Measurements from ENCODE around the gene ITPRID2.
"Not testable (repeated sequence)": the region's sequence is repeated elsewhere in the genome, so short reads cannot be mapped to it uniquely, and the experiment has no call there.

Gene ITPRID2

DNA sequence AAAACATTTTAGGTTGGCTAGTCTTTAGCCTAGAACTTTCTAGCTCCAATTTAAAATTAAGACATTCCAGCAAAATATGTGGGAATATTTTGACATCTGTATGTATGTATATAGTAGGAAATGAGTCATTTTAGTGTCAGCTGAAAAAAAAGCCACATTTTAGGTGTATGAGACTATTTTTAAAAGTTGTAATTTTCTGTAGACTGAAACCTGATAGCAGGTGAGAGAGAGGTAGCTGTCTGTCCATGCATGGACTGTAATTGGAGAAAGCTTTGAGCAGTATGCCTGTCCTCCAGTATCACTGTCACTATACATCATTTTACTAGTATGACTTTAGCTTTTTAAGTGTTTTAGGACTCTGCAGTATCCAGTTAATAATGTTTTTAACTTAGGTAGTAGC is 68.0 kb downstream of the ITPRID2 start:
- DNase-seq (ENCODE audit: low read depth): no peak

DNA sequence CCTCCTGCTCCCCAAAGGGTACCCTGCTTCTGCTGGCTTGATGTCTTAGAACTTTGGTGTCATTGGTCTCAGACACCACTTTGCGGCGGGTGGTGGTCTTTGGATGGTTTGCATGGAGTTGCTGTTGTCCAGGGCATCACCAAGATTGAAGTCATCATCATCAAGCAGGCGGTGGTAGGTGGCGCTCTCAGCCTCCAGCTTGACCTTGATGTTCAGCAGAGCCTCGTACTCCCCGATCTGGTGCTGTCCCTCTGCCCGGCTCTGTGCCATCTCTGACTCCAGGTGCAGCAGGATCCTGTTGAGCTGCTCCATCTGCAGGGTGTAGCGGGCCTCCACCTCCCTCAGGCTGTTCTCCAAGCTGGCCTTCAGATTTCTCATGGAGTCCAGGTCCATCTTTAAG is 69.6 kb downstream of the ITPRID2 start:
- DNase-seq (ENCODE audit: low read depth): not testable (repeated sequence)

DNA sequence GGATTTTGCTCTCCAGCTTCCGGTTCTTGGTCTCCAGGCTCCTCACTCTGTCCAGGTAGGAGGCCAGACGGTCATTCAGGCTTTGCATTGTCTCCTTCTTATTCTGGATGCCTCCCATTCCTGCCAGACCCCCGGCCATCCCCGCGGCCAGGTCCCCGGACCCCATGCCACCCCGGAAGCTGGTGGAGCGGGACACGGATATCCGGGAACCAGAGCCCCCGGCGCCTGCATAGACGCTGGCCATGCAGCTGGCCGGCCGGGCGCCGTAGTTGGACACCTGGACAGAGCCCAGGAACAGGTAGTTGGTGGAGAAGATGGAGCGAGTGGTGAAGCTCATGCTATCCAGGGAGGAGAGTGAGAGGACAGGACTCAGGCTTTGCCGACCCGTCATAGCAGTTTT is 70.6 kb downstream of the ITPRID2 start:
- no peak for DNase-seq (ENCODE audit: low read depth)

DNA sequence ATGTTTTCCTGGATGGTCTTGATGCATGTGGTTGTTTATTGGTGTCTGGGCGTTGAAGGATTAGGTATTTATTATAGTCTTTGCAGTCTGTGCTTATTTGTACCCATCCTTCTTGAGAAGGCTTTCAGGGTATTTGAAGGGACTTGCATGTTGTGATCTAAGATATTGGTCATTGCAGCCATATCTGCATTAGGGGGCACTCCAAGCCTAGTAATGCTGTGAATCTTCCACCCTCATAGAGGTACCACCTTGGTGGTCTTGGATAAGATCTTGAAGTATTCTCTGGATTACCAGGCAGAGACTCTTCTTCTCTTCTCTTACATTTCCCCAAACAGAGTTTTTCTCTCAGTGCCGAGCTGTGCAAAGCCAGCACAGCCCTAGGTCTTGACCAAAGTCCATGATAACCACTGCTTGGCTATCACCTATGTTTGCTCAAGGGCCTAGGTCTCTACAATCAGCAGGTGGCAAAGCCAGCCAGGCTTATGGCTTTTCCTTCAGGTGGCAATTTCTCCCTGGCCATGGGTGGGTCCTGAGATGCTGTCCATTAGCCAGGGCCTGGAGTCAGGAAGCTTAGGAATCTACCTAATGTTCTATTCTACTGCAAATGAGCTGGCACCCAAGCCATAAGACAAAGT is 78.7 kb downstream of the ITPRID2 start:
- DNase-seq (ENCODE audit: low read depth): no peak

DNA sequence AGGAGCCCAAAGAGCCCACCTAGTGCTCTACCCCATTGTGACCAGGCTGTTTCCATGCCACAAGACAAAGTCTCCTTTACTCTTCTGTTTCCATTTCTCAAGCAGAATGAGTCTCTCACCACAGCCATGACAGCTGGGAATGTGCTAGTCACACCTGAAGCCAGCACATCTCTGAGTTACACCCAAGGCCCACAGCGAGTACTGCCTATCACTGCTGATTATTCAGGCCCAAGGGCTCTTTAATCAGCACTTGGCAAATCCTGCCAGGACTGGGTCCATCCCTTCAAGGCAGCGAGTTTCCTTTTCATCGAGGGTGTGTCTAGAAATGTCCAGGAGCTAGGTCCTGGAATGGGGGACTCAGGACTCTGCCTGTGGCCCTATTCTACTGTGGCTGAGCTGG is 79.5 kb downstream of the ITPRID2 start:
- DNase-seq (ENCODE audit: low read depth): no peak

DNA sequence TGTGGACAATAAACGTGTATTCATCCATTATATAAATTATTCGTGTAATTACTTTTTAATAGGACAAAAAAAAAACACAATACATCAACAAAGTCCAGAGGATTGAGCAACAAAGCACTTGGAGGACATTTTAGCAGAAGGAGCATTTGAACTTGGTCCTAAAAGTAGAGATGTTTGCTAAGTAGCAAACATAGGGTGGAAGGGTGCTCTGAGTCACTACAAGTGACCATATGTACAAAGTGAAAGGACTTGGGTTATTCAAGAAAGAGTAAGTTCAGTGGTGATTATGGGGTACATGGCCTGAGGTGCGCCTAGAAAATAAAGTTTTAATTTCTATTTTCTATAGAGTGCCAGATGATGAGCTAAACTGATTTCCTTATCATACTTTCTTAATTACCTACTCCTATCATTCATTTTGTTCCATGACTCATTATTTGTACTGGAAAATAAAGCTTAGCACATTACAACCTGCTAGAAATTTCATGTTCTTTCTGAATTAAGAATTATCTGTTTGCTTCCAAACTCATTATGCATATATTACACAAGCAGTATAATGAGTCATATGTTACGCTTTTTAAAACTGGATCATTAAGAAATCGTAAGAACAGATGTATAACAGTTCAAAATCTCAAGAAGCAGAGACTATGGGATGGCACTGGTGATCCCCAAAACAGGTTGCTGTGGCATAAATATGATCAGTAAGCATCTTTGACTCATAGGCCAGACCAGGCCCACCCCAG is 81.1 kb downstream of the ITPRID2 start:
- no peak for DNase-seq (ENCODE audit: low read depth)

DNA sequence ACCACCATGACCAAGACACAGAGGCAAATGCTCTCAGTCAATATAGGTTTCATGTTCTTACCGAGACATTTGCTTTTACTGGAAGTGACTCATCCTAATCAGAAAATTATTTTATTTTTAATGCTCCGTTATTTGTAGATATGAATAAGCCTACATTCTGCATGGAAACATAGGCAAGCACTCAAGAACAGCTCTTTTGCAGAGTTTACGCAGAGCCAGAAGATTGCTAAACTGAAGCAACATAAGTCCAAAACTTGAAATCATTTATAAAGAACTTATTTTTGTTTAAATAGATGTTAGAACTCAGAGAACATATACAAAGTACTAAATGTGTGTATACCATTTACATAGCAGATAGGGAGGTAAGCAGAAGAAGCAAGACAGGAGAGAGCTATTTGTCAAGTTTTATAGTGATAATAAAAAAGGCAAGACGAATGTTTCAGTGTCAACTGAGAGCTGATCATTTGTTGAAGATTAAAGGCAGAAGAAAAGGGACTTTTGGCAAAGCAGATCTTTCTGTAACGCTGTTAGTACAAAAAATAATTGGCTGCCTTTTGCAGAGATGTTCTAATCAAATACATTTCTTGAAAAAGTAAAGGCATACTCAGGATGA is 81.7 kb downstream of the ITPRID2 start:
- no peak for DNase-seq (ENCODE audit: low read depth)

DNA sequence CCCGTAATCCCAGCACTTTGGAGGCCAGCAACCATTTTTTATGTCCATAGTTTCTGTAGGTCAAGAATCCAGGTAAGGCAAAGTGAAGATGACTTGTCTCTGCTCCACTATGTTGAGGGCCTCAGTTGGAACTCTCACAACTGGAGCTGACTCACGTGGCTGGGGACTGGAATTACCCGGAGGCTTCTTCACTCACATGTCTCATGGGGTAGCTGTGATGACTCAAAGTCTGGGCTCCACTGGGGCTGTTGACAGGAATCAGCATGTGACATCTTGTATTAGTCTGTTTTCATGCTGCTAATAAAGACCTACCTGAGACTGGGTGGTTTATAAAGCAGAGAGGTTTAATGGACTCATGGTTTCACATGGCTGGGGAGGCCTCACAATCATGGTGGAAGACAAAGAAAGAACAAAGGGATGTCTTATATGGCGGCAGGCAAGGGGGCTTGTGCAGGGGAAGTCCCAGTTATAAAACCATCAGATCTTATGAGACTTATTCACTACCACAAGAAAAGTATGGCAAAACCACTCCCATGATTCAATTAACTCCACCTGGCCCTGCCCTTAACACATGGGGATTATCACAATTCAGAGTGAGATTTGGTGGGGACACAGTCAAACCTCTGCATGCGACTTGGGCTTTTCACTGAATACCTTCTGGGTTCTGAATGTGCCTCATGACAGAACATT is 86.3 kb downstream of the ITPRID2 start:
- DNase-seq (ENCODE audit: low read depth): no peak

DNA sequence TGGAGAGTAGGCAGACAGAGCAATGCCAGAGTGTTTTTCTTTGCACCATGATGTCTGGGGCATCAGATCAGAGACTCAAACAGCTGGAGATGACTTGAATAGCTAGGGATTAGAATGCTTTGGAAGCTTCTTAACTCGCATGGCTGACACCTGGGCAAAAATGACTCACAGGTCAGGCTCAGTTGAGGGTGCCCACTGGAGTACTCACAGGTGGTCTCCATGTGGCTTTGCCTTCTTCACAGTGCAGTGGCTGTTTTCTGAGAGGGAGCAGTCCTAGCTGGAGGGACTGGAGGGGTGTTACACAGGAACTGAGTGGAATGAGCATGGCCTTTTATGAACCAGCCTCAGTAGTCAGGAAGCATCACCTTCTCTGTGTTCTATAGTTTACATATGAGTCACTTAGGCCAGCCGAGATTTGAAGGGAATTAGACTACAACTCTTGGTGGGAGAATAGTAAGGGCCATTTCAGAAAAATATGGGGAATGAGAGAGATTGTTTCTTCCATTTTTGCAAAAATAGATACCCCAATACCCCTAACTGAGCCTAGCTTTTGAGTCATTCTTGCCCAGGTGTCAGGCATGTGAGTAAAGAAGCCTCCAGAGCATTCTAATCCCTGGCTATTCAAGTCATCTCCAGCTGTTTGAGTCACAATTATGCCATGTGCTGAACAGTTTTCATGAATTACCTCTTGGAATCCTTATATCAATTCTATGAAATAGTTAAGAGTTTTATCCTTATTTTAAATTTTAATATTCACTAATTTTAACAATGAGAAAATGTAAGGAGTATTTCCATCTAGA is 87.0 kb downstream of the ITPRID2 start:
- DNase-seq (ENCODE audit: low read depth): no peak

Measured in HS-27A (cell line).